GM12878 (cell line): Measurements from ENCODE around the gene KLRF1. TPM values are rescaled to one million over a fixed set of nuclear protein-coding genes. Genes with fewer than 3 reads are reported as not detected.

ENCODE experiments used
- ATAC-seq: fragments of 200-7000 bp; cut with Tn5 transposase; 3 replicates; pipeline ENCODE4 v1.9.1; 2020; ENCODE audit warnings: mild to moderate bottlenecking, moderate library complexity
- BruUV-seq: library from RNA; stranded (reverse); fragments of 400-500 nt; replicated peaks from 2 replicates; lab custom pipeline; 2021; lab: Mats Ljungman, UMichigan
- CTCF ChIA-PET: fragments of 300-600 bp; sonication (Branson Sonifier 250); formaldehyde crosslinking; extraction: SDS; loops from one replicate; lab custom pipeline; 2021; ENCODE audit warnings: inconsistent platforms; lab: Yijun Ruan, JAX
- POLR2A ChIA-PET: fragments of 350-600 bp; formaldehyde crosslinking; extraction: SDS; loops from one replicate; lab custom pipeline; 2021; ENCODE audit warnings: inconsistent platforms; lab: Charles Lee
- RAD21 ChIA-PET: fragments of 300-600 bp; sonication (Branson Sonifier 250); formaldehyde crosslinking; loops from one replicate; lab custom pipeline; 2023; ENCODE audit warnings: antibody characterized with exemption; ENCODE audit not compliant: unreplicated experiment; lab: Charles Lee
- SMC1A ChIA-PET: fragments of 300-600 bp; sonication (Branson Sonifier 250); formaldehyde crosslinking; loops from one replicate; lab custom pipeline; 2023; ENCODE audit not compliant: unreplicated experiment, uncharacterized antibody; lab: Charles Lee
- DNase-seq: peaks from one replicate; pipeline ENCODE4 v3.0.0-alpha.2; 2011; ENCODE audit warnings: low read depth, low spot score
- FAIRE-seq: peaks from 3 replicates; lab custom pipeline; 2011; peaks lifted over from hg19 to GRCh38; lab: Jason Lieb, UNC
- H2AFZ ChIP-seq: 2 replicates; pipeline ENCODE4 v1.6.0; 2011; ENCODE audit warnings: low read depth, low read length, control low read depth; ENCODE audit not compliant: control insufficient read depth
- H3K27ac ChIP-seq: 2 replicates; pipeline ENCODE4 v1.5.1; 2011; ENCODE audit warnings: control low read depth; ENCODE audit not compliant: control insufficient read depth, insufficient read depth
- H3K27me3 ChIP-seq, 2 experiments: replicated peaks in 1 of 2; 2 replicates each; pipeline versions ENCODE4 v1.6.0 to v1.6.1; 2011; ENCODE audit warnings: low read length in 1 of 2; ENCODE audit not compliant: control insufficient read depth in 2 of 2, insufficient read depth in 2 of 2
- H3K36me3 ChIP-seq, 2 experiments: 2 replicates each; pipeline ENCODE4 v1.5.1; 2011; ENCODE audit warnings: low read length in 1 of 2; ENCODE audit not compliant: control insufficient read depth in 2 of 2, insufficient read depth in 2 of 2
- H3K4me1 ChIP-seq: 2 replicates; pipeline ENCODE4 v1.6.1; 2011; ENCODE audit warnings: mild to moderate bottlenecking, low read length, moderate library complexity, mixed read lengths; ENCODE audit not compliant: control insufficient read depth, insufficient read depth
- H3K4me2 ChIP-seq: 2 replicates; pipeline ENCODE4 v1.6.0; 2011; ENCODE audit warnings: control low read depth; ENCODE audit not compliant: control insufficient read depth, insufficient read depth
- H3K4me3 ChIP-seq: fragments of 200-600 bp; sonication (generic); 2 replicates; pipeline ENCODE4 v1.5.1; 2016
- H3K79me2 ChIP-seq: 2 replicates; pipeline ENCODE4 v1.6.0; 2011; ENCODE audit warnings: low read length; ENCODE audit not compliant: control insufficient read depth, insufficient read depth
- H3K9ac ChIP-seq: 2 replicates; pipeline ENCODE4 v1.8.0; 2011; ENCODE audit warnings: low read length, control low read depth, mixed read lengths; ENCODE audit not compliant: control insufficient read depth, insufficient read depth
- H3K9me3 ChIP-seq: replicated peaks from 3 replicates; pipeline ENCODE4 v1.5.1; 2011; ENCODE audit warnings: mild to moderate bottlenecking, low read length; ENCODE audit not compliant: control insufficient read depth, insufficient read depth
- H4K20me1 ChIP-seq: 2 replicates; pipeline ENCODE4 v1.6.0; 2011; ENCODE audit not compliant: control insufficient read depth, insufficient read depth
- BHLHE40 ChIP-seq, 2 experiments: fragments of 450-650 bp in 1 of 2; IDR thresholded peaks; 2 replicates each; pipeline ENCODE4 v1.6.1; 2011 to 2017; ENCODE audit warnings: low read depth in 2 of 2, borderline replicate concordance in 1 of 2, improper control_type of control experiment in 1 of 2, low read length in 1 of 2, mild to moderate bottlenecking in 1 of 2
- BMI1 ChIP-seq: fragments of 450-650 bp; IDR thresholded peaks from 2 replicates; pipeline ENCODE4 v1.6.1; 2016; ENCODE audit warnings: mild to moderate bottlenecking, moderate library complexity, borderline replicate concordance
- CEBPB ChIP-seq, 2 experiments: fragments of 150-350 bp in 1 of 2; IDR thresholded peaks; 2 replicates each; pipeline ENCODE4 v1.6.1; 2012 to 2014; ENCODE audit warnings: low read depth in 2 of 2, low read length in 2 of 2, borderline replicate concordance in 1 of 2, inconsistent platforms in 1 of 2
- EGR1 ChIP-seq, 2 experiments: IDR thresholded peaks; 1 replicate in 1 of 2; 2 replicates in 1 of 2; pipeline ENCODE4 v1.6.1; 2011 to 2012; ENCODE audit warnings: low read depth in 2 of 2, low read length in 2 of 2, borderline replicate concordance in 1 of 2, mild to moderate bottlenecking in 1 of 2, moderate library complexity in 1 of 2
- GABPA ChIP-seq: IDR thresholded peaks from 2 replicates; pipeline ENCODE4 v1.6.1; 2014; ENCODE audit warnings: antibody characterized with exemption, low read depth, mild to moderate bottlenecking, inconsistent platforms
- IRF4 ChIP-seq: IDR thresholded peaks from 2 replicates; pipeline ENCODE4 v1.6.1; 2011; ENCODE audit warnings: low read depth, low read length
- LARP7 ChIP-seq: fragments of 450-650 bp; IDR thresholded peaks from 2 replicates; pipeline ENCODE4 v1.6.1; 2017; ENCODE audit warnings: mild to moderate bottlenecking
- MTA3 ChIP-seq: IDR thresholded peaks from 2 replicates; pipeline ENCODE4 v1.6.1; 2012; ENCODE audit warnings: low read length, inconsistent platforms, borderline replicate concordance
- NR2F1 ChIP-seq: fragments of 450-650 bp; conservative IDR thresholded peaks from 2 replicates; pipeline ENCODE4 v1.6.1; 2017; ENCODE audit warnings: mild to moderate bottlenecking
- PRDM15 ChIP-seq: fragments of 450-650 bp; formaldehyde crosslinking; IDR thresholded peaks from 2 replicates; pipeline ENCODE4 v1.4.0; 2020; ENCODE audit warnings: mild to moderate bottlenecking, moderate library complexity
- SRF ChIP-seq, 2 experiments: IDR thresholded peaks; 2 replicates each; pipeline ENCODE4 v1.6.1; 2011; ENCODE audit warnings: low read depth in 2 of 2, low read length in 2 of 2, mild to moderate bottlenecking in 1 of 2, moderate library complexity in 1 of 2
- USF2 ChIP-seq: IDR thresholded peaks from 2 replicates; pipeline ENCODE4 v1.6.1; 2011; ENCODE audit warnings: low read depth, low read length, improper control_type of control experiment, borderline replicate concordance
- ZBED1 ChIP-seq: IDR thresholded peaks from 2 replicates; pipeline ENCODE4 v1.6.1; 2016; ENCODE audit warnings: borderline replicate concordance
- ZNF207 ChIP-seq: fragments of 450-650 bp; IDR thresholded peaks from 2 replicates; pipeline ENCODE4 v1.6.1; 2014; ENCODE audit warnings: antibody characterized with exemption, mild to moderate bottlenecking, borderline replicate concordance
- ZNF24 ChIP-seq: fragments of 450-650 bp; IDR thresholded peaks from 2 replicates; pipeline ENCODE4 v1.6.1; 2017; ENCODE audit warnings: antibody characterized with exemption, mild to moderate bottlenecking
- WGBS: methylation state at CpG from one replicate; pipeline ENCODE4 v1.1.6; 2016; ENCODE audit warnings: low lambda C conversion rate; ENCODE audit not compliant: insufficient replicate concordance, insufficient coverage; ENCODE audit errors: missing lambda C conversion rate; 5-methylcytosine and 5-hydroxymethylcytosine counted together
- in situ Hi-C: fragments of 300-500 bp; cut with MboI; formaldehyde crosslinking; loops from 9 replicates; pipeline ENCODE4 v1.14.3; 2018; ENCODE audit warnings: mixed read lengths
- intact Hi-C: fragments of 100-400 bp; cut with micrococcal nuclease; formaldehyde crosslinking; loops from one replicate; pipeline ENCODE4 v1.14.2; 2022; ENCODE audit not compliant: unreplicated experiment
- polyA plus RNA-seq, 11 experiments: library from polyadenylated mRNA; depleted of rRNA in 4 of 11; unstranded in 6 of 11; stranded (reverse) in 5 of 11; fragments of >200 nt; fragmentation: Nextera tagmentation in 4 of 11; fragmentation: Illumina TruSeq in 1 of 11; extraction: Ambion mirVana in 4 of 11; extraction: Trizol in 1 of 11; gene quantifications; 1 replicate in 1 of 11; 2 replicates in 10 of 11; pipeline versions ENCODE4 v1.2.1 to v1.2.3, GENCODE V29; 2011 to 2016; ENCODE audit warnings: inconsistent platforms in 2 of 11, missing spikeins in 2 of 11, low read depth in 1 of 11
- total RNA-seq, 4 experiments: library from RNA; depleted of rRNA in 3 of 4; stranded (reverse); fragments of >200 nt in 3 of 4; fragmentation: Illumina TruSeq in 1 of 4; extraction: Trizol in 1 of 4; gene quantifications; 2 replicates each; pipeline versions ENCODE4 v1.2.1 to v1.2.3, GENCODE V29; 2013 to 2021
- TF ChIP-seq, protein P1 (sequence below): IDR thresholded peaks from 2 replicates; pipeline ENCODE4 v1.6.1; 2012; ENCODE audit warnings: low read depth, low read length, improper control_type of control experiment

Gene KLRF1
- total and polyA plus RNA-seq, 10 of the 15 experiments (the other 5 are each of a cell fraction or from before 2014, with no cell fraction given) = 0.13 to 2.0 (median 0.18) TPM; not detected in 6

DNA sequence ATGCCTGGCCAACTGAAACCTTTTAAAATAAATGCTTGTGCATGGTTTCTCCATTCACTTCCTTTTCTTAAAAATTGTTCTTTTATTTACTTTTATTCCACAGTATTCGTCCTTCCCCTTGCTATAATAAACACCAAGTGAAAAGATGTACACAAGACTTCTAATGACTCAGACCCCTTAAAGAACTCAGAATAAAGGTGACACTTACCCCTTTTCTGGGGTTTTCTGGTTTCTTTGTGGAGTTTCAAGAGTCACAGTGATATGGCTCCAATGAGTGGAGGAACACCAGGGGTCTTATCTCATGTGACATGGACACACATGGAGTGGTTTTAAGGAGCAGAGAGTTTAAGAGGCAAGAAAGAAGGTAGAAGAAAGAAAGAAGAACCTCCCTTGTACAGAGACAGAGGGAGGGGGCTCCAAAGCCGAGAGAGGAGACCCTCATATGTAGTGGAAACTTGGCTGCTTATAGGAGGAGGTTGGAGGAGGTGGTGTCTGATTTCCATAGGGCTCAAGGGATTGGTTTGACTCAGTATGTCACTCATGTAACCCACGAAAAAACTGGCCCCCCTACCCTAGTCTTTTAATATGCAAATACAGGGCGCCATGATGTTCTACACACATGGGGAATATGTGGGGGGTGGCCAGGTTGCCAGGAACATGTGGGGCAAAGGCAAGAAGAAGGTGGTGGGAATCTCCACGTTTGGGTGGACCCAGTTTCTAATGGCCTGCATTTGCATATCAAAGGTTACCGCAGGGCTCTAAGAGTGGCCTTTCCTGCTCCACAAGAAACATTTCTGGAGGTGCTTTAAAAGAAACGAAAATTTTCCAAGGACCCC is 44.5 kb upstream of the KLRF1 start (continued):
- TF ChIP-seq PRDM15 (CRISPR knock-in tag) (no peak), SRF (IDR thresholded peaks at IDR 0.05; ENCODE audit: low read depth in 2 of 2, low read length in 2 of 2) (no peak)

GRCh38 chr12:9784326-9784725 is 43.0 kb upstream of the KLRF1 start:
- no peak for DNase-seq
- 98% methylated on average over 2 of the region's 2 CpGs for WGBS
- ChIA-PET POLR2A (interaction anchor here (1.4 kb wide), 1 partner anchor 23 kb away, joined by 3 read pairs; the partner anchor contains the start of gene CD69), RAD21 (interaction anchor here (0.9 kb wide), 1 partner anchor 33 kb away, joined by 3 read pairs; no protein-coding TSS in a partner anchor), CTCF (interaction anchor here (1.0 to 2.5 kb wide), 6 partner anchors 10 to 42 kb away, joined by 3 to 10 read pairs (median 4); no protein-coding TSS in a partner anchor), SMC1A (interaction anchor here (1.1 to 2.8 kb wide), 6 partner anchors 11 to 83 kb away, joined by 3 to 10 read pairs (median 5); no protein-coding TSS in a partner anchor)
- no peaks in the 10 kb centered on the region for H4K20me1 ChIP-seq
- H3K9ac ChIP-seq = no peak overlapping the region
- in situ Hi-C loops = no loop called here
- H3K4me2 ChIP-seq = no peak overlapping the region
- no peak for FAIRE-seq
- no peaks in the 10 kb centered on the region for H3K79me2 ChIP-seq
- no peak overlapping the region for H2AFZ ChIP-seq
- no peaks in the 10 kb centered on the region; the same call in 2 of the 3 replicates for H3K9me3 ChIP-seq
- H3K27me3 ChIP-seq = no peaks in the 10 kb centered on the region; a peak in 1 of 4 replicates
- no peak overlapping the region for H3K4me3 ChIP-seq
- no peak for ATAC-seq
- H3K27ac ChIP-seq = no peak overlapping the region
- no TSS peak for BruUV-seq
- no peaks in the 10 kb centered on the region for H3K36me3 ChIP-seq
- intact Hi-C loops = no loop called here
- no peaks in the 10 kb centered on the region for H3K4me1 ChIP-seq
- TF ChIP-seq BHLHE40 (IDR thresholded peaks at IDR 0.05; ENCODE audit: borderline replicate concordance in 1 of 2, low read depth in 2 of 2, low read length in 1 of 2) (no peak), ZNF207 (no peak), USF2 (no peak), EGR1 (IDR thresholded peaks at IDR 0.05; ENCODE audit: borderline replicate concordance in 1 of 2, low read depth in 2 of 2, low read length in 2 of 2) (no peak), CEBPB (IDR thresholded peaks at IDR 0.05; ENCODE audit: borderline replicate concordance in 1 of 2, low read depth in 2 of 2, low read length in 2 of 2) (no peak), NR2F1 (no peak), ZBED1 (no peak), MTA3 (no peak), LARP7 (no peak), BMI1 (no peak), IRF4 (no peak), GABPA (no peak), ZNF24 (no peak)
- TF ChIP-seq, protein P1, sequence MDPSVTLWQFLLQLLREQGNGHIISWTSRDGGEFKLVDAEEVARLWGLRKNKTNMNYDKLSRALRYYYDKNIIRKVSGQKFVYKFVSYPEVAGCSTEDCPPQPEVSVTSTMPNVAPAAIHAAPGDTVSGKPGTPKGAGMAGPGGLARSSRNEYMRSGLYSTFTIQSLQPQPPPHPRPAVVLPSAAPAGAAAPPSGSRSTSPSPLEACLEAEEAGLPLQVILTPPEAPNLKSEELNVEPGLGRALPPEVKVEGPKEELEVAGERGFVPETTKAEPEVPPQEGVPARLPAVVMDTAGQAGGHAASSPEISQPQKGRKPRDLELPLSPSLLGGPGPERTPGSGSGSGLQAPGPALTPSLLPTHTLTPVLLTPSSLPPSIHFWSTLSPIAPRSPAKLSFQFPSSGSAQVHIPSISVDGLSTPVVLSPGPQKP = no peak
